ENCODE measurements around the gene ATM. TPM values are rescaled to one million over a fixed set of nuclear protein-coding genes. Genes with fewer than 3 reads are reported as not detected.

The ATM gene
- total and polyA plus RNA-seq, 2 donors from 2014 or later = 11.7 to 83.3 TPM

DNA sequence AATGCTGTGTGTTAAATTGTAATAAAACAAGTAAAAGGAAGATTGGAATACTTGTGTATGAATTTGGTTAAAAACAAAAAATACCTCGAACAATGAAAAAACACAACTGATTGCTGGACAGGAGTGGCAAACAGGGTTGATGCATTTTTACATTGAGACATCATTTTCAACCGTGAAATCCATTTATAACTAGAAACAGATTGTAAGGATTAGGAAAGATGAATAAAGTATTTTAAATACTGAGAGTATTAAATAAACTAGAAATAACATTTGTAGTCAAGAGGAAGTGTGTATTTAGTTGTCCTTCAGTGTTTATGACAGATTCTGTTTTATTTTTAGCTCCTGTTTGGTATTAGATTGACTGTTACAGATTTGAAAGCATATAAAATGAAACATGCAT is 5.4 kb downstream of the ATM start:
- Histone ChIP-seq H3K36me3 (ENCODE audit: control insufficient read depth in 2 of 3, insufficient read depth in 3 of 3, low read length in 3 of 3) (peaks cover 0 to 8% (median 5%) of the 10 kb centered on the region in 3 donors), H3K4me3 (ENCODE audit: low read length in 3 of 3) (no peak overlapping the region), H3K4me1 (ENCODE audit: control insufficient read depth in 2 of 3, insufficient read depth in 2 of 3, low read depth in 1 of 3, low read length in 3 of 3) (peaks cover 6 to 15% (median 11%) of the 10 kb centered on the region in 3 donors), H3K9me3 (ENCODE audit: control insufficient read depth in 2 of 3, insufficient read depth in 1 of 3, low read length in 3 of 3) (no peaks in the 10 kb centered on the region), H3K9ac (ENCODE audit: low read length in 3 of 3) (no peak overlapping the region), H3K27me3 (ENCODE audit: control insufficient read depth, insufficient read depth, low read length) (no peaks in the 10 kb centered on the region), H3K27ac (ENCODE audit: low read depth in 2 of 2, low read length in 2 of 2) (no peak overlapping the region)
- TF ChIP-seq, protein P1, sequence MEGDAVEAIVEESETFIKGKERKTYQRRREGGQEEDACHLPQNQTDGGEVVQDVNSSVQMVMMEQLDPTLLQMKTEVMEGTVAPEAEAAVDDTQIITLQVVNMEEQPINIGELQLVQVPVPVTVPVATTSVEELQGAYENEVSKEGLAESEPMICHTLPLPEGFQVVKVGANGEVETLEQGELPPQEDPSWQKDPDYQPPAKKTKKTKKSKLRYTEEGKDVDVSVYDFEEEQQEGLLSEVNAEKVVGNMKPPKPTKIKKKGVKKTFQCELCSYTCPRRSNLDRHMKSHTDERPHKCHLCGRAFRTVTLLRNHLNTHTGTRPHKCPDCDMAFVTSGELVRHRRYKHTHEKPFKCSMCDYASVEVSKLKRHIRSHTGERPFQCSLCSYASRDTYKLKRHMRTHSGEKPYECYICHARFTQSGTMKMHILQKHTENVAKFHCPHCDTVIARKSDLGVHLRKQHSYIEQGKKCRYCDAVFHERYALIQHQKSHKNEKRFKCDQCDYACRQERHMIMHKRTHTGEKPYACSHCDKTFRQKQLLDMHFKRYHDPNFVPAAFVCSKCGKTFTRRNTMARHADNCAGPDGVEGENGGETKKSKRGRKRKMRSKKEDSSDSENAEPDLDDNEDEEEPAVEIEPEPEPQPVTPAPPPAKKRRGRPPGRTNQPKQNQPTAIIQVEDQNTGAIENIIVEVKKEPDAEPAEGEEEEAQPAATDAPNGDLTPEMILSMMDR (IDR thresholded peaks at IDR 0.05; ENCODE audit: borderline replicate concordance, extremely low read depth, insufficient read depth) = no peak
- no peak for FAIRE-seq
- intact Hi-C loops (cut with DNase I) = no loop called here
- DNase-seq = no peak

DNA sequence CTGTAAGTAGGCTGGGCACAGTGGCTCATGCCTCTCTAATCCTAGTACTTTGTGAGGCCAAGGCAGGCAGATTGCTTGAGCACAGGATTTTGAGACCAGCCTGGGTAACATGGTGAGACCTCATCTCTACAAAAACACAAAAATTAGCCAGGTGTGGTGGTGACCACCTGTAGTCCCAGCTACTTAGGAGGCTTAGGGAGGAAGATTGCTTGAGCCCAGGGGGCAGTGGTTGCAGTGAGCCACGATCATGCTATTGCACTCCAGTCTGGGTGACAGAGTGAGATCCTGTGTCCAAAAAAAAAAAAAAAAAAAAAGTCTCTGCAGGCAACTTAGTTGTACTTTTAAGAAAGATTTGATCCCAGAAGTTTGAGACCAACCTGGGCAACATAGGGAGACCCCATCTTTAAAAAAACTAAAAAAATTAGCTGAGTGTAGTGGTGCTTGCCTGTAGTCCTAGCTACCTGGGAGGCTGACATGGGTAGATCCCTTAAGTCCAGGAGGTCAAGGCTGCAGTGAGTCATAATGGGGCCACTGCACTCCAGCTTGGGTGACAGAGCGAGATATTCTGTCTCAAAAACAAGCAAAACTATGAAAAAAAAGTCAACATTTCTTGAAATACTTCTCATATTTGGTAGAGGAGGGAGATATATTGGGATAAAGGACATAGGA is 10.5 kb downstream of the ATM start:
- Histone ChIP-seq H3K27me3 (ENCODE audit: control insufficient read depth, insufficient read depth, low read length) (no peaks in the 10 kb centered on the region), H3K4me1 (ENCODE audit: control insufficient read depth in 2 of 3, insufficient read depth in 2 of 3, low read depth in 1 of 3, low read length in 3 of 3) (peaks cover 0 to 2% (median 0%) of the 10 kb centered on the region in 3 donors), H3K9me3 (ENCODE audit: control insufficient read depth in 2 of 3, insufficient read depth in 1 of 3, low read length in 3 of 3) (no peaks in the 10 kb centered on the region), H3K9ac (ENCODE audit: low read length in 3 of 3) (no peak overlapping the region), H3K27ac (ENCODE audit: low read depth in 2 of 2, low read length in 2 of 2) (no peak overlapping the region), H3K36me3 (ENCODE audit: control insufficient read depth in 2 of 3, insufficient read depth in 3 of 3, low read length in 3 of 3) (peaks cover 4 to 9% (median 4%) of the 10 kb centered on the region in 3 donors), H3K4me3 (ENCODE audit: low read length in 3 of 3) (no peak overlapping the region)
- intact Hi-C loops (cut with DNase I) = no loop called here
- FAIRE-seq (no peak), DNase-seq (no peak)
- TF ChIP-seq, protein P1 (IDR thresholded peaks at IDR 0.05; ENCODE audit: borderline replicate concordance, extremely low read depth, insufficient read depth) = no peak

DNA sequence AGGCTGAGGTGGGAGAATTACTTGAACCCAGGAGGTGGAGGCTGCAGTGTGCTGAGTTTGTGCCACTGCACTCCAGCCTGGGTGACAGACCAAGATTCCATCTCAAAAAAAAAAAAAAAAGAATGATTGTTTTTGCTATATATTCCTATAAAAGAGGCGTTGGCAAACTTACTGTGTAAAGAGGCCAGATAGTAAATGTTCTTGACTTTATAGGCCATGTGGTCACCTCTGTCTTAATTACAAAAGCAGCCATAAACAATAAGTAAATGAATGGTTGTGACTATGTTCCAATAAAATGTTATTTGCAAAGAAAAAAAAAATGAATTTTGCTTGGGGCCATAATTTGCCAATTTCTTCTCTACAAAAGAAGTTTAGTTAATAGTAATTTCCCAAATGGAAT is 12.3 kb downstream of the ATM start:
- no peak overlapping the region for H3K4me3 ChIP-seq (ENCODE audit: low read length in 3 of 3)

More for the DNA sequence above, 12.3 kb downstream of the ATM start:
- FAIRE-seq (no peak), DNase-seq (no peak)
- peaks cover 0 to 2% (median 0%) of the 10 kb centered on the region in 3 donors for H3K4me1 ChIP-seq (ENCODE audit: control insufficient read depth in 2 of 3, insufficient read depth in 2 of 3, low read depth in 1 of 3, low read length in 3 of 3)
- no peaks in the 10 kb centered on the region for H3K27me3 ChIP-seq (ENCODE audit: control insufficient read depth, insufficient read depth, low read length)
- TF ChIP-seq, protein P1 (IDR thresholded peaks at IDR 0.05; ENCODE audit: borderline replicate concordance, extremely low read depth, insufficient read depth) = no peak
- intact Hi-C loops (cut with DNase I) = no loop called here
- H3K9me3 ChIP-seq (ENCODE audit: control insufficient read depth in 2 of 3, insufficient read depth in 1 of 3, low read length in 3 of 3) = no peaks in the 10 kb centered on the region
- H3K9ac ChIP-seq (ENCODE audit: low read length in 3 of 3) = no peak overlapping the region
- H3K36me3 ChIP-seq (ENCODE audit: control insufficient read depth in 2 of 3, insufficient read depth in 3 of 3, low read length in 3 of 3) = peaks cover 4 to 9% (median 5%) of the 10 kb centered on the region in 3 donors
- H3K27ac ChIP-seq (ENCODE audit: low read depth in 2 of 2, low read length in 2 of 2) = no peak overlapping the region

Measured in kidney (tissue), 14 donors.